IMR-90 (cell line): ENCODE data around the gene ANKRD53.

Experiments used
- CTCF ChIP-seq: conservative IDR thresholded peaks from 2 replicates; pipeline ENCODE4 v1.5.1; 2012; ENCODE audit warnings: mild to moderate bottlenecking, low read depth, low read length, improper control_type of control experiment
- MAZ ChIP-seq: IDR thresholded peaks from 2 replicates; pipeline ENCODE4 v1.6.1; 2012; ENCODE audit warnings: low read depth, mild to moderate bottlenecking, low read length, improper control_type of control experiment, moderate library complexity, borderline replicate concordance

GRCh38 chr2:71006323-71006722 is 27.9 kb downstream of the ANKRD53 start:
- no peak for TF ChIP-seq CTCF
- TF ChIP-seq MAZ = no peak
